GM04504 (cell line): ENCODE measurements around the gene ZDHHC21.
"Not testable (repeated sequence)": the region's sequence is repeated elsewhere in the genome, so short reads cannot be mapped to it uniquely, and the experiment has no call there.

ENCODE experiments used
- DNase-seq: peaks from one replicate; pipeline ENCODE4 v3.0.0-alpha.2; 2012; ENCODE audit warnings: low read depth

ZDHHC21 gene

DNA sequence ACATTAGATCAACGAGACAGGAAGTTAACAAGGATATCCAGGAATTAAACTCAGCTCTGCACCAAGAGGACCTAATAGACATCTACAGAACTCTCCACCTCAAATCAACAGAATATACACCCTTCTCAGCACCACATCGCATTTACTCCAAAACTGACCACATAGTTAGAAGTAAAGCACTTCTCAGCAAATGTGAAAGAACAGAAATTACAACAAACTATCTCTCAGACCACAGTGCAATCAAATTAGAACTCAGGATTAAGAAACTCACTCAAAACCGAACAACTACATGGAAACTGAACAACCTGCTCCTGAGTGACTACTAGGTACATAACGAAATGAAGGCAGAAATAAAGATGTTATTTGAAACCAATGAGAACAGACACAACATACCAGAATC is 10.6 kb downstream of the ZDHHC21 start:
- DNase-seq, result not testable (repeated sequence)

DNA sequence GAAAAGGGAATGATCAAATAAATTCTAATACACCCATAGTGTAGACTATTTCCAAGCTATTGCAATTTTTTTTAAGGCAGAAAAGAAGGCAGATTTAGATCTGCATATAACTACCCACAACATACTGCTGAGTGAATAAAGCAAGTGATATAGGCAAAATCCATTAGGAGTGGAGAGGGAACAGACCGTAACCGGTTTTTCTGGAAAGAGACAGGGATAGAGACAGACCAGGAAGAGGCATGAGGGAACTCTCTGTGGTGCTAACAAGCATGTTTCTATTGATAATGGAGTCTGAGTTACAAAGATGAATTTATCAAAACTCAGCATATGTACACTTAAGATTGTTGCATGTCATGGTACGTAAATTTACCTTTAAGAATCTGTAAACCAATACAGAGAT is 14.5 kb downstream of the ZDHHC21 start:
- no peak for DNase-seq

DNA sequence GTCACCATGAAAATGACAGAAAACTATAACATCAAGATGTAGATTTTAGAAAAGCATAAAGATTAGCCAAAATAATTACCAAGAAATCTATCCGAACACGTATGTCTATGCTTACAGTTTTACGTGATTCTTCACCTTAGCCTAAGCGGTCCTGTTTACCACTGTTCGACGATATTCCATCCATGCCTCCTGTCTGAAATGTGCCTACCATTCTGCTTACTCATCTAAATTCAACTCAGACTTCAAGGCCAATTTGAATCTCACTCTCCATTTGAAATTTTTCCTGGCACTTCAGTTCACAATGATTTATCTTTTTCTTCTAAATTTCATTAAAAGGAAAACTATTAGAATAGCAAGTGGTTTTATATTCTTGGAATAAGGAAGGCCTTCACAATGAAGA is 15.4 kb downstream of the ZDHHC21 start:
- DNase-seq, result no peak

DNA sequence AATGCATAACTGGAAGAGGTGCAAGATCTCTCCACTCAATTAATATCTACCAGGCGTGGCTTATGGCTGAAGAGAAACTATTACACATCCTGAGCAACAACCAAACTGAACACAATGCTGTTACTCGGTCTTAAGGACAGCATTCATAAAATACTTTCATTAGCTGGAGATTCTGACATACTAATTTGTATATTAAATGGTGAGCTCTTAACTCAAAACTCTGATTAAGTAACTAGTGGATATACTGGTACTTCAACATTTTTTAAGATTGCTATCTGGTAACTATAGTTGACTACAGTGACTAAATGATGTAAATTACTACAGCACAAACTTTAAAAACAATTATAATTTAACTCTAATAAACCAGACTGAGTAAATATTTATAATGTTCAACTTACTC is 15.8 kb downstream of the ZDHHC21 start:
- DNase-seq, result no peak

DNA sequence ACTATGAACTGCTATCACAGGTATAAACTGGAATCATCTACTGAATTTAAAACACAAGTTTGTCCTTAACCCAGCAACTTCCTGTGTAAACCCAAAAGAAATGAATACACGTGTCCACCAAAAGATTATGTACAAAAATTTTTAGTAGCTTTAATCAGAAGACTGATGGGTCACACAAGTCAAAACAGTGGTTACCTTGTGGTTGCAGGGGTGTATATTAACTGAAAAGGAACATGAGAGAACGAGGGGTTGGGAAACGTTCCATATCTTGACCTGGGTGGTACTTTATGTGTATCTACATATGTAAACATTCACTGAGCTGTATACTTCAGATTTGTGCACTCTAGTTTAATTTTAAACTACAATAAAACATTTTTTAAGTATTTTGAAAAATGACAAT is 18.6 kb downstream of the ZDHHC21 start:
- no peak for DNase-seq

DNA sequence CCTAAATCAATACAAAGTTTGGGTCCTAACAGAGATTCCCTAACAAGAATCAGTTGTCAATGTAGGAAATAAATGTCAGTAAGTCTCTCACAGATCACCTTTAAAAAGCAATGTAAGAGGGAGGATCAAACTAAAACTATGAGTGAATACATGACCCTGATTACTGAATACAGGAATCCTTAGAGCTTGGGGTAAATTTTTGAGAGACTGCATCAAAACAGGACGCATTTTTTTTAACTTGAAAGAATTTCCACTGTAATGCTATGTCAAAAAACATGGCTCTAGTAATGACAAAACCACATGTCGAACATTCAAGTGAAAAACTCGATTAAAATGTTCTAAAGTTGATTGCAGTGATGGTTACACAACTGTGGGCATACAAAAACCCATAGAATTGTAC is 21.9 kb downstream of the ZDHHC21 start:
- DNase-seq, result no peak

DNA sequence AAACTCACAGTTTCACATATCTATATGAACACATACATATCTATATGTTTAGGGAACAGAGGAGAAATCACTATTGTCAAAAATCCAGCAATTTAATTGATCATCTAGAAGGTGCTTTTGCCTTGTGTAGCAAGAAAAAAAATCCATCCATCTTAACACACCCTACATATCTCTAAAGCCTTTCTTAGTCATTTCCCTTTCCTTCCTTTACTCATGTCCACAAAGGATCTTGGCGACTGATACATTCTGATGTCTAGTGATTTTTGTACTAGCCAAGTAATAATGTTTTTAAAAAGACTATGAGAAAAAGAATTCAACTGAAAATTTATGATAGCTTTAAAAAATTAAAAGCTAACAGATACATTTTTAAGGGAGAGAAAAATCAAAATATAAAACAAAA is 22.5 kb downstream of the ZDHHC21 start:
- DNase-seq, result no peak

DNA sequence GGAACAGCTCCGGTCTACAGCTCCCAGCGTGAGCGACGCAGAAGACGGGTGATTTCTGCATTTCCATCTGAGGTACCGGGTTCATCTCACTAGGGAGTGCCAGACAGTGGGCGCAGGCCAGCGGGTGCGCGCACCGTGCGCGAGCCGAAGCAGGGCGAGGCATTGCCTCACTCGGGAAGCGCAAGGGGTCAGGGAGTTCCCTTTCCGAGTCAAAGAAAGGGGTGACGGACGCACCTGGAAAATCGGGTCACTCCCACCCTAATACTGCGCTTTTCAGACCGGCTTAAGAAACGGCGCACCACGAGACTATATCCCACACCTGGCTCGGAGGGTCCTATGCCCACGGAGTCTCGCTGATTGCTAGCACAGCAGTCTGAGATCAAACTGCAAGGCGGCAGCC is 29.2 kb downstream of the ZDHHC21 start:
- DNase-seq, result not testable (repeated sequence)

DNA sequence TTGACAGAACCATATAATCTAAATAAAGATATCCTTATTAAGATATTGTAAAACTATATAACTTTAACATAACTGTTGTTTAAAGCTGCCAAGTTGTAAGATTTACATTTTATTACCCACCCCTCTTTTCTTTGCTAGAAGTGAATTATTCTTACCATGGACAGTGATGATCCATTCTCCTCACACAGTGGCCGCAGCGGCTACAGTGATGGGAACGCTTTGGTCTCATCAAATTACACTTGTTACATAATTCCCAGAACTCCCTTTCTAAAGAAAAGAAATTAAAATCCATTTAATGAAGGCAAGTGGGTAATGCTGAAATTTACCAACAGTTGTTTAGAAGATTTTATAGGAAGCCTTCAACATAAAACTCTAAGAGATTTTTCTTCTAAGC is 31.2 kb downstream of the ZDHHC21 start:
- DNase-seq, result no peak

DNA sequence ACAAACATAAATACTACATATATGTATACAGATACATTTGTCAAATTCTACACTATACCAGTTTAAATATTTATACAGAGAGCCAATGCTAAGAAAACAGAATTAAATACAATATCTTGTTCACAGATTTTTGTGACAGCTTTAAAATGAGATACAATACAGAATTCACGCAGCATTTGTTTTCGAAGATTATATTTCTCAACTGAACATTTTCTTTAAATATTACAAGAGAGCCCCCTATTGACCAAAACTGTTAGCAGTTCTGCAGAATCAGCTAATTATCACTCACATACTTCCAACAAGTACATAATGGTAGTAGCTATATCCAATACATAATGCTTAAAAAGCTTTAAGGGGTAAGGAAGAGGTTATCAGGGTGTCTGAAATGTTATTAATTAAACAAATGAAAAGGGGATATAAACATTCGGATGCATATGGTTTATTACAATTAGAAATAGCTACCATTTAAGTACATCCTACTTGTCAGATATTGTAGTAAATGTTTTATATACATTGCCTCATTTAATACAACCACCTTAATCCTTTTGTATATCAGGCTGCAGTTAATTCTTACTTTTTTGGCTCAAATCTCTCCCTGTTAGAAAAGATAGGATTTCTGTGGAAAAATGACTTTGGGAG is 31.7 kb downstream of the ZDHHC21 start:
- DNase-seq, result no peak

DNA sequence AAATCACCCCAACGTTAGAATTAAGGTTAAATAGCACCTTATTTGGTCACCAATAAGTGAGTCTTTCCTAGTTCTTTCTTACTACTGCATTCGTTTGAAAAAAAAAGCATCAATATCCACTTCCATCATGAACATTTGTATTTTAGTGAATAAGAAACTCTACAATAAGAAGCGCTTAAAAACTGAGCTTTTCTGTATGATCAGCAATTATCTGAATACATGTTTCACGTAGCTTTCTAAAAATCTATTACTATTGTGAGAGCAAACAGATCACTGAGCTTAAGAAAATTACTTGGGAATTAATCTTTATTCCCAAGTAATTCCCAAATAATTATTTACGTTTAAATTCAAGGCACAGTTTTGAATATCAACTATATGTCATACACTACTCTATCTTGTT is 32.5 kb downstream of the ZDHHC21 start:
- DNase-seq, result no peak

DNA sequence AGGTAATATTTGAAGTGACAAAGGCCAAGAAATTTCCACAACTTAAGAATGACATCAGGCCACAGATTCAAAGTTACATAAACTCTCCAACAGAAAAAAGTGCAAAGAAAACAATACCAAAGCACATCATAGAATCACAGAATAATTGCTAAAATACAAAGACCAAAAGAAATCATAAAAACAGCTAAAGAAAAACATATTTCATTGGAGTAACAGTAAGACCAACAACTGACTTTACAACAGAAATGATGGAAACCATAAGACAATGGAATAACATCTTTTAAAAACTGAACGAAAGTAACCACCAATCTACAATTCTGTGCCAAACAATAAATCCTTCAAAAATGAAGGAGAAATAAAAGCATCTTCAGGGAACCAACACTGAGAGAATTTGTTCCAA is 38.3 kb downstream of the ZDHHC21 start:
- no peak for DNase-seq

DNA sequence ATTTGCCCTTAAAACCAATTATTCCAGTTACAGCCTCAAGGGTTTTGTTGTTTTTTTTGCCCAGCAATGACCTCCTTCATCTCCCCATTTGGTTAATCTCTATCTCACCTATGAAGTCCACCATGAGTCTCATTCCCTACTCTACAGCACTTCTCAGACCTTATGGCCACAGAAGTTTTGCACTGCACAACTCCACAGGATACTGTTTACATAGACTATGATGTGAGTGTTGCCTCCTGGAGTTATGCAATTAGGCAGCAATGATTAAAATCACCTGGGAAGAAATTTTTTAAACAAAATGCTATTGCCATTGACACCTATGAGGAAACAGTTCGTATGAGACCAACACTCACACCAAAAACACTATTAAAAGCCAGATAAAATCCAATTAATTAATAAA is 39.7 kb downstream of the ZDHHC21 start:
- DNase-seq, result no peak

DNA sequence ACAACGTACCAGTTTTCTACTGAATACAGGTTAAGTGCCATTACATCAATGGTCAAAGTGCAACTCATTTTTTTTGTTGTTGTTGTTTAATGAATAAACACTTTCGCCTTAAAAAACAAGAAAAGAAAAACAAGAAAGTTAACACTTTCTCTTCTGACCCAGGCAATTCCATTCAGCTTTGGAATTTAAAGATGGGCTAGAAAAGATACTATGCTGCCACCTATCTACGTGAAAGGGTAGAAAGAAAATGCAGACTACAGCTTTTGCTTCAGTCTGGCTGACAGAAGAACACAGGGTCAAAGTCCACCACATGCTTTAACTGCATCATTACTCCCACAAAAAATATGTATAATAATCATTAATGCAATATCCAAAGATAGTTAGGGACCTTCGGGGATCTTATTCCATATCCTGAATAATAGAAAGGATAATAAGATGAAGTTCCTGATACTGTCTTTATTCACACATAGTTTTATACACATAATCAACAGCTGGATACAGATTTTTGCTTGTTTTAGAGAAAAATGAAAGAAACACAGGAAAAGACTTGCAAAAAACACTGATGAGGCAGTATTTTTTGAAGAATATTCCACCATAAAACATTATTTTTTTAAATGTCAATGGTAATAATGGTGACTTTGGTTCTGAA is 40.4 kb downstream of the ZDHHC21 start:
- DNase-seq, result no peak

DNA sequence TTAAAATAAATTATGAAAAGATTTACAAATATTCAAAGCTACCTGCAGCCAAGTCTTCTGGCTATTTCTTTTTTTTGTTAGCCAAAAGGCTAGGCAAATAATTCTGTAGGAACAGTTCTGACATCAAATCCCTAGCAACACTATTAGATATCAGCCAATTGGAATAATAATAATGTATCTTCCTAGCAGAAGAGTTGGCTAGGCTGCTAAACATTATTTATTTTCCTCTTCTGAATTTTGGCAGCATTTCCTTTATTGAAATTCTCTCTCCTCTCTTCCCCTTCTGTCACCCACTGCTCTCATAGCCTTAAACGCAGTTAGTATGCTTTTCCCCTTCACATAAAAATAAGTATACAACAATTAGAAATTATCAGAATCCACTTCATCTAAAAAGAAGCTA is 42.6 kb downstream of the ZDHHC21 start:
- DNase-seq, result no peak

DNA sequence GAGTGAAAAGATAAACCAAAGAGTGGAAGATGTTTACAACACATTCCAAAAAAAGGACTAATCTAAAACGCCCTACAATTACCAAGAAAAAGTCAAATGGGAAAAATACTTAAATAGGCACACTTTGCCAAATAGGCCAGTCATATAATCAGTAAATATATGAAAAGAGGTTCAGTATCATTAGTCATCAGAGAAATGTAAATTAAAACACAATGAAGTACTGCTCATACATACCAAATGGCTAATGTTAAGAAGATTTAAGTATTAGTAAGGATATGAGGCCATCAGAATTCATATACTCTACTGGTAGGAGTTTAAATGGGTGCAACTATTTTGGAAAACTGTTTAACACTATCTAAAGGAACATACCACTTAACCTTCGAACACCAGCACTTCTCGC is 47.6 kb downstream of the ZDHHC21 start:
- DNase-seq, result no peak

DNA sequence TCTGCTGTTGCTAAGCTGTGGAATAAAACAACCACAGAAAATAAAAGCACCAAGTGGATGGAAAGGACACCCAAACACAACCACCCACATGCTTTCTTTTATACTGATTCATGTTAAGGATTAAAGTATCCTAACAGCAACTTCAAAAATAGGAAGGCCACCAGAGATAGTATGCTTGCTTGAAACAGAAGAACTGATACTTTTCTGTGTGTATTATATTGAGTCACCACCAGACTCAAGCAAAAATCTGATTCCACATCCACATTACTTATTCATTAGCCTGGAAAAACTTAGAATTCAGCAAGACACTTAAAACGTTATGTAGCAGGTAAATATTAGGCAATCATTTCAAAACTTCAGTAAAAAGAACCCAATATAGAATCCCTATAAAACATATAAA is 52.3 kb downstream of the ZDHHC21 start:
- no peak for DNase-seq

DNA sequence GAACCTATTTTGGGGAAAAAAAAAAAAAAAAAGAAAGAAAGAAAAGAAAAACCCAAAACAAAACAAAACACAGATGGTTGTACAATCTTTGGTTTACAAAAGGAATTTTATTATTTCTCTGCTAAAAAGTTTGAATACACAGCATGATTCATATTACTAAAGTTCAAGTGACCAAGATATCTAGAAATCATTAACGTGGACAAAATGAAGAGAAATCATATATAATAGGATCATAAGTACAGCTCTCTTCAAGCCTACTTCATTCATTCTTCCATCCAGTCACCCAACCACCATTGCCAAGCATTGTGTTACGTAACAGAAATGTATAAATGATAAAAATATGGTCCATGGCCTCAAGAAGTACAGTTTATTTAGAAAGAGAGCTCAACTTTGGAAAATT is 52.9 kb downstream of the ZDHHC21 start:
- DNase-seq, result no peak

DNA sequence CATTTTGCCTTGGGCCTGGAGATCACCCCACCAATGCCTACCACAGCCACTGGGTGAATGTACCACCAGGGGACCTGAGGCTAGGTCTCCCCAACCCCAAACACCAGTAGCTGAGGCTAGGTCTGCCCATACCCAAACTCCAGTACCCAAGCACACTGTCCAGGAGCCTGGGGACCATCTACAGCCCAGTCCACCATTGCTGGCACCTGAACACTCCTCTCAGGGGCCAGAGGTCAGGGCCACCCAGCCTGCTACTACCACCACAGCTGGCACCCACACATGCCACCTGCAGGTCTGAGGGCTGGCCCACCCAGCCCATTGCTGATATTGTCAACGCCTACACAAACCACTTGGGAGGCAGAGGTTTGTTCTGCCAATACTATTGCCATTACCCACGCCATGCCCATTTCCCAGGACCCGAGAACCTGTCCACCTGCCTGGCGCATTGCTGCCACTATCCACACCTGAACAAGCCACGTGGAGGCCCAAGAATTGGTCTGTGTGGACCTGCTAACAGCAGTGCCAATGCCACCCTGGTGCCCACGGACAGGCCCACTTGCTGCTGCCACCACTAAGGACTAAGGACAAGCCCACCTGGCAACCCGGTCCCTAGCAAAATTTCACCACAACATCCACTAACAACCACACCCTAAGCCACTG is 59.2 kb downstream of the ZDHHC21 start:
- DNase-seq, result no peak

DNA sequence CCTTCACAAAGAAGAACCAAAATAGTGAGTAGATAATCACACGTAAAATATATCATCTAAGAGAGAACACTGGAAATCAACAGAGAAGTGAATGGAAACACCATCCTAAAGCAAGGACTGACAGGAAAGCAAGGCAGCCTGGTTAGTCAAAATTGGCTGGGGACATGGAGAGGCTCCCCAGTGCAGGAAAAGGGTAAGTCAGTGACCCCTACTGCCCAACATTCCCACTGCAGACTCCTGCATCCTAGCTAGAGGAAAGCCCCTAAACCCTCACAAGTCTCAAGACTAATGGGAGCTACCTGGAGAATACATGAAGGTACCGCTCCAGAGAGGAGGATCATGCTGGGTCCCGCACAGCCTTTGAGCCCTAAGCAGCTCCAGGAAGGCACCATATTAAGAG is 60.1 kb downstream of the ZDHHC21 start:
- DNase-seq, result no peak

DNA sequence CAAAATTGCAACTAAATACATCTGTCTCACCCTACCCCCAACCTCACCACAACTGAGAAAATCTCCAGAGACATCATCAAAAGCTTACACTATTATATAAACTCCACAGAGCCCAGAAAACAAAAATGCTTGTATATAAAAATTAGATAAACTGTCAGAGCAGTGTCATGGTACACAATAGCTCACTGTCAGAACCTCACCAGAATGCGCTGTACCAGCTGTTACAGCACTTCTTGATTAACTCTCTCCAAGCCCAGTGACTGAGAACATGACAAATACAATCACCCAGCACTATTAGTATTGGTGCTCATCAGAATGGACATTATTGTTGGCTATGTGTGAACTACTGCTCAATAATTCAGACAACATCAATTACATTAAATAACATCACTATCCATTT is 65.7 kb downstream of the ZDHHC21 start:
- no peak for DNase-seq

DNA sequence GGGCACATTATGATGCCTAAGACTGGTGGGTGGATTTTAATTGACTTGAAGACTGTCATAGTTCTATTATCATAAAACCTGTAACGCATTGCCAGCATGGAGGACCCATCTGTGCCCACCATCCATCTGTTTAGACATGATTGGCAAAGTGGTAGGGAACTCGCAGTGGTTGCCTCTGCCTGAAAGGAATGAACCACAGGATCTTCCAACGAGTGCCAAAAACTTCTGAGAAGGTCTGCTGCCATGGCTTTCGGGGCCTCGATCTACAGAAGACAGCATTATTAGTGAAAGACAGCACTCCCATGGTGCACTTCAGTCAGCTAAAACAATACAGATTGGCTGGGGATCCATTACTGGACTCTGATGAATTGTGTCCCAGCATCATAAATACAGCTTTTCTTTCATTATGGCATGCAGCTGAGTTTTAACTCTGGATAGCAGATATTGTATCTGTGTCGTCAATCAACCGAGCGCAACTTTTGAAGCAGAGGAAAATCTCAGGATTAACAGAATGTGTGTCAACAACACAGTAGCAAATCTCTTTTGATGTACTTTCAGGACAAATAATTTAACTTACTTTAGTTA is 74.3 kb downstream of the ZDHHC21 start:
- DNase-seq, result no peak

DNA sequence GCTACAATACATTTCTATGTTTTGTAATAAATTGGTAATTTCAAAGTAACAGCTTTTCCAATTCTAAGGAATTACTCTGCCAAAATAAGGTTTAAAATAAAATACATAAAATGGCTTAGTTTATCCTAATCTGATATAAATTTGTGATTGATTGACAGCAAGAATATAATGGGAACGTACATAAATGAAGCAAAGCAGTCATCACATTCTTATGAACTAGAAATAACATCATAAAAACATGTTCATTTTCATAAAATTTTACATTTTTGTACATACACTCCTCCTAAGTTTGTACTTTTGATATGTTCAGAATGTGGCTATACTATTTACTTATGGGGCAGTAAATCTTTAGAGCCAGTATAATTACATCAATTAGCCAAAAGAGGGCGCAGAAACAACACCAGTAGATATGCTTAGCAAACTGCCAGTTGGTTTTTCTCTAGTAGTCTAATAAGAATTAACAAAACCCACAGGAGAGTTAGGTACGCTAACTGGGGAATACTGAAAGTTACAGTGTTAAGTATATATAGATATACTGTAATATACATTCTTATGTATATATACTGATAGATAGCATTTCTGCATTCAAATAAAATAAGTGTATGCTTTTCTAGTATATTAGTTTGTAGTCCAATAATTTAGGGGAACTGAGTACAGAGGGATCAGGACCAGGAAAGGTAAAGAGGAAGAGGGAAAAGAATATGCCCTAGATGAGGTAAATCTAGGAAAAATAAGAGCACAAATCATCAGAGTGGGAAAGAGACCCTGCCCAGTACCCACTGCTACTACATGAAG is 76.8 kb downstream of the ZDHHC21 start:
- DNase-seq, result peak; percentile 23
